HG02678 (cell line): Measurements from ENCODE around the gene PABPC4L.
"Not testable (repeated sequence)": the region's sequence is repeated elsewhere in the genome, so short reads cannot be mapped to it uniquely, and the experiment has no call there.

Experiments
- ATAC-seq: cut with Tn5 transposase; IDR thresholded peaks from one replicate; pipeline ENCODE4 v1.9.1; 2021; ENCODE audit warnings: mild to moderate bottlenecking, moderate library complexity; ENCODE audit not compliant: unreplicated experiment

Gene PABPC4L

DNA sequence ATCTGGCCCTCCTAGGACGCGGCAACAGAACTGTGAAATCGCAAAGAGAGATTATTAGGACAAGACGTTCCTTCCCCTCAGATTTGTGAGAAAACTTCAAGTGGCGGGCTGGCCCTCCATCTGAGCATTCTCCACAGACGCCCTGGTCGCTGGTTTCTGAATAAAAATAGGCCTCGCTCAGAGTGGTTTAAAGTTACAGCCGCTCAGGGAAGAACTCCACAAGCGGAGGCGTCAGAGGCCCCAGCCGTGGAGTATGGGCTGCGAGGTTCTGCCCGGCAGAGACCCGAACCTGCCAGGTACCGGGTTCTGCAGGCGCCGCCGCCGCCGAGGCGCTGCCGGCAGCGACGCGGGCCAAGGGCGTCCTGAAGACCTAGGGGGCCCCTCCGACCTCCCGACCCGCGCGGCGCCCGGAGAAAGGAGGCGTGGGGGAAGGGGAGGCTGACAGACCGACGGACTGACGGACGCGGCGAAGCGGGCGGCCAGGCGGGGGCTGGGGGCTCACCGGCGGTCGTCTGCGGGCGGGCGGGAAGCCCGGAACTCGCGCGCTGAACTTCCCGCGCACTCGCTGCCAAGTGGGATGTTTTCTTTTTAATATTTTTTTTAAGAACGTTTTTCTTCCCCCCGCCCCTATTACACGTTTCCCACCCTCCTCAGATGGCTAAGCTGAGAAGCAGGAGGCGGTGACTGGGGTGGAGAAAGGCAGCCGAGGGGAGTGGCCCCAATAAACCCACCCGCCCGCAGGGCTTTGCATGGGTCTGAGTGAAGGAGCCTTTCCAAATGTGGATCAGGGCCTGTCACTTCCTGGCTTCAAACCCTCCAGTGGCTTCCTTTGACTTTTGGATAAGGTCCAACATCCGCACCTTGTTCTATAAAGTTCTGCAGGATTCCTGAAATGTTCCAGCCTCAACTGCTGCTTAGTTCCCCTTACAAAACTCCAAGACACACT is at the start of gene PABPC4L:
Gene PABPC4L, minus strand, starts transcription at position 574 of the 946 bp plus-strand sequence. CDS start 770 bp downstream, outside the sequence.
- ATAC-seq, result no peak

DNA sequence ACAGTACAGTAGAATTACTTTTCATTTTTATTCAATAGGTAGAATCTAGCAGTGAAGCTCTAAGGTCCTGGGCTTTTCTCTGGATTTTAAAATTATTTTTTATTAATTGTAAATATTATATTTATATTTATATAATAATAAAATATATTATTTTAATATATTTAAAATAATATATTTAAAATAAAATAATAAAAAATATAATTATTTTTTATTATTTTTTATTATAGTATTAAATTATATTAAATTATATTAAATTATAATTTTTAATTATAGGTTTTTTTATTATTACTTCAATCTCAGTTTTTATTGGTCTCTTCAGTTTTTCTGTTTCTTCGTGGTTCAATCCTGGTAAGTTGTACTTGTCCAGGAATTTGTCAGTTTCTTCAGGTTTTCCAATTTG is 49.7 kb upstream of the PABPC4L start:
- ATAC-seq, result no peak

DNA sequence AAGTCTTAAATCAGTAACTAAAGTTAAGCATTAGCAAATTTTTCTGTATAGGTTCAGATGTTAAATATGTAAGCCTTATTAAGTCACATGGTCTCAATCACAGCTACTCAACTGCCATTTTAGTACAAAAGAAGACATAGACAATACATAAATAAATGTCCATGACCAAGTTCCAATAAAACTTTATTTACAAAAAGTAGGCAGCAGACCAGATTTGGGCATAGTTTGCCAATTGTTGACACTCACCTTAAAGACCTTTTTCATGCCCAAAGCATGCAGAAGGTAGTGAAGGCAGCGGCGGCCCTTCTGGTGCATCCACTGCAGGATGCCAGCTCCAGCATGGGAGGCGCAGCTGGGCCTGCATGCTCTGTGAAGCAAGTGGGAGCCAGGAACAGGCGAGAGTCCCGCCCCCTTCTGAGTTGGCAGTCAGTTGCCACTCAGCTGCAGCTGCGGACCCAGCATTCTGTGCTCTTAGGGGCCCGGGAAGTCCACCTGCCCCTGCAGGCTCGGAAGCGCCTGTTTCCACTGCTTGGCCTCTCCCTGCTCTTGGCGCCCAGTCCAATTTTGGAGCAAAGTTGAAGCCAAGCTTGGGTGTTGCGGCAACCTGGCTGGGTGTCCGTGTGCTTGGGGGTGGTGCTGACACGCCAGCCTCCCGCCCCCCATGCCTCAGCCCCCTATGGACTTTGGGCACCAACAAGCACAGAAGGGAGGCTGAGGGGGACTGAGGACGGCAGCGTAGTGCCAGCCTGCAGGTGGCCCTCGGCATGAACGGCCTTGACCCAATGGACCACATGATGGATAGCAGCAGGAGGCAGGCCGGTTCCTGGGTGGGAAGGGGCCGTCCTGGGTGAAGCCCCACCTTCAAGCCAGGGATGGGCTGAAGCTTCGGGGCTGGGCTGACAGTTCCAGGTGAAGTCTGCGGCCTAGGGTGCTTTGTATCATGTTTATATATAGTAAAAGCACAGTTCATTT is 42.4 kb upstream of the PABPC4L start:
- no peak for ATAC-seq

DNA sequence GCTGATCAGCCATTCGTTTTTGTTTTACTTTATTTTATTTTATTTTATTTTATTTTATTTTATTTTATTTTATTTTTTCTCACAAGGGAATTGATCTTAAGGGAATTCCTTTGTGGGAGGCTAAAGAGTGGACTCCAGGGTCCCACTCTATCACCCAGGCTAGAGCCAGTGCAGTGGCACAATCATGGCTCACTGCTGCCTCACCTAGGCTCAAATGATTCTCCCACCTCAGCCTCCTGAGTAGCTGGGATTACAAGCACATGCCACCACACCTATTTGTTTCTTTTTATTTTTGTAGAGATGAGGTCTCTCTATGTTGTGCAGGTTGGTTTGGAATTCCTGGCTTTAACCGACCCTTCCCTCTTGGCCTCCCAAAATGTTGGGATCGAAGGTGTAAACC is 17.5 kb upstream of the PABPC4L start:
- no peak for ATAC-seq

DNA sequence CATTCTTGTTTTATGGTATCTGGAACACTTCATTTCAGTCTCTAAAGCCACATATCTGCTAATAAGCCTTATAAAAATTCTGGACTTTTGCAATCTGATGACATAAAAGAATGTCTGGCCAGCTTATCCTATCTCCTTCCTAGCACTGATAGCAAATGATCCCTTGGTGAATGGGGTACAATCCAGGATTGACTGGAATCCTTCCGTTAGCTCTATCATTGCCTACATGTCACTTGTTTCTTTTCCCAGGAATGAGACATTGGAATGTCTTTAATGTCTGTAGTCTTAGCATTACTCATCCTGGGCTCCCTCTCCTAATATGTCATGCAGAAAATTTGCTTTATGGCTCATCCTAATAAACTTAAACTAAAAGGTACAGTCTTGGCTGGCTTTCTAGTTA is 14.8 kb upstream of the PABPC4L start:
- no peak for ATAC-seq

DNA sequence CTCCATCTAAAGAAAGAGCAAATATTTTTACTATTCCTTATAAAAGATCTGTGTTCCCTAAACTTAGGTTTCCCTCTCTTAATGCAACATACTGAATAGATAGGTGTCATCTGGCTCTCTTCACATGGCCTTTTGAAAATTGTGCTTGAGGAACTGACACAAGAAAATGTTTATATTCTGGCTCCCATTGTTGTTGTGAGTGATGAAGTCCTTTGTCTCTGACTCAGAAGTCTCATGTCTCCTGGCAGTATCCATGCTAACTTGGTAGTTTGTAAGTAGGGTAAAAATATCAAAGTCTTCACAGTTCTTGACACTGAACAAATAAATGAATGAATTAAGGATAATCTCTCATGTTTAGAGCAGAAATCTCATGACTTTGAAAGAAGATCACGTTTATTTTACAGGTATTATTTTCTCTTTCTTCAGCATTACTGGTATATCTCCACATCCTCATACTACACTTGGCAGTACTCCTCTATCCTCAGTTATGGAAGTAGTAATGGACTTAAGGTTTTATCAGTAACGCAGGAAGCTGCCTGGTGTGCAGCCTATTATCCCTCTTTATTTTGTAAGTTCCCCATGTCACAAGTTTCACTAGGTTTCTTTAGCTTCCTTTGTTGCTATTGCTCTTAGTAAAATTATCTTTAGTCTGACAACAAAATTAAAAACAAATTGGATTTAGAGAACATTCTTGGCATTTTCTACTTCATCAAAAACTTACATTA is 14.2 kb upstream of the PABPC4L start:
- ATAC-seq, result no peak

DNA sequence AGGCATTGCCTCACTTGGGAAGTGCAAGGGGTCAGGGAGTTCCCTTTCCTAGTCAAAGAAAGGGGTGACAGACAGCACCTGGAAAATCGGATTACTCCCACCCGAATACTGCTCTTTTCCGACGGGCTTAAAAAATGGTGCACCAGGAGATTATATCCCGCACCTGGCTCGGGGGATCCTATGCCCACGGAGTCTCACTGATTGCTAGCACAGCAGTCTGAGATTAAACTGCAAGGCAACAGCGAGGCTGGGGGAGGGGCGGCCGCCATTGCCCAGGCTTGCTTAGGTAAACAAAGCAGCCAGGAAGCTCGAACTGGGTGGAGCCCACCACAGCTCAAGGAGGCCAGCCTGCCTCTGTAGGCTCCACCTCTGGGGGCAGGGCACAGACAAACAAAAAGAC is 6.4 kb upstream of the PABPC4L start:
- ATAC-seq, result not testable (repeated sequence)

DNA sequence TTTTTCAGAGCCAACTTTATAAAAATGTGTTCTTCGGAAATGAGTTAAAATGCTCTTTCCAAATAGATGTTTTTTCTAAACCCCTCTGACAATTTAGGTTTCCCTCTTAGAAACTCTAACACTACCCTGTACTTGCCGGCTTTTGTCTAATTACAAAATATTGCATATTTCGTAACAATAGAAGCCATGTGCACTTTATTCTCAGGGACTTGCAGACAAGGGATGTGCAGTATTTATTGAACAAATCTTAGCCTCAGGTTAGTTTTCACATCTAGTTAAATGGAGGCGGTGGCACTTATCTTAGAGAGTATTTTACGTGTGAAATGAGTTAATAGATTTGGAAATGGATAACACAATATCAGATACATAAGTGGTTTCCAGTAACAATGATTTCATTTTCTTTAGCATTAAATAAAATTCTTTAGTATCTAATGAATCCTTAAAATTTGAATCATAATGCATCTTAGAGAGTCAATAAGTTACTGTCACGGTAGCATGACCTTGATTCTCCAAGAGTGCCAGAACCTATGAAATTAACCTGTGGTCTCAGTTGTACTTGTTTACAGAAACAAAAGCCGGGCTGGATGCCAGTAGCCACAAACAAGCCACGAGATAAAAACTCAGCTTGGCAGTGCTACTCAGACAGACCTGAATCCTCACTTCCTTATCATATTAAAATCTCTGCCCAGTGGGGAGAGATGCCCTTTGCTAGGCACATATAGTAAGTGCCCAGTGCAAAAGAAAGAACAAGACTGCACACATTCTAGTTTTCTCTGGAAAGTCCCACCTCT is 772 bp upstream of the PABPC4L start:
- no peak for ATAC-seq

DNA sequence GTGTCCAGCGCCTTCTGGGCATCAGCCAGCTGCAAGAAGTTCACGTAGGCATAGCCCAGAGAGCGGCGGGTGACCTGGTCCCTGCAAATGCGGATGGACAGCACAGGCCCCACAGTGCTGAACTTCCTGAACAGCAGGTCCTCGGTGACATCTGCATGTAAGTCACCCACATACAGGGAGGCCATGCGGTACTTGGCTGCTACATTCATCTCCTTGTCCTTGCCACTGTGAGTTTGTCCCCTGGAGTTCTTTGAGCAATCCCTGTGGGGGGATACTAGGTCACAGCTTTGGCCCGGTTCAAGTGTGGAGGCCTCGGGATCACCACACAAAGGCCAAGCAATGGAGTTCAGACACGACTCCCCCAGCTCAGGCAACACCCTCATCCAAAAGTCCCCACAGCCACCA is 776 bp downstream of the PABPC4L start:
- ATAC-seq, result no peak

DNA sequence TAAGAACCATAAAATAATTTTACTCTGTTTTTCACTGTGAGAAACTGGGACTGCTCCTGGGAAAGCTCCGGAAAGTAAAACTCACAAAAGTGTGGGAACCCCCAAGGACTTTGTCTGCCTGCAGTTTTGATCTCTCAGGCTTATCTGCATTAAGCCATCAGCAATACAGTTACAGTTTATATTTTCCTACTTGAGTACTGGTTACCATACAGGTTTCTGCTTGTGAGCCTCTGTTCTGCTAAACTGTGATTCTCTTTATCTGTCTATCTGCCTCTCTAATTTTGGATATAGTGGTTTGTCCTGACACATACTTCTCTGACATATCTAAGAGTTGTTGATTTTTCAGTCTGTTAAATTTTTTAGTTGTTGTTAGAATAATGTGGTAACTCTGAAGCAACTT is 11.6 kb downstream of the PABPC4L start:
- no peak for ATAC-seq

DNA sequence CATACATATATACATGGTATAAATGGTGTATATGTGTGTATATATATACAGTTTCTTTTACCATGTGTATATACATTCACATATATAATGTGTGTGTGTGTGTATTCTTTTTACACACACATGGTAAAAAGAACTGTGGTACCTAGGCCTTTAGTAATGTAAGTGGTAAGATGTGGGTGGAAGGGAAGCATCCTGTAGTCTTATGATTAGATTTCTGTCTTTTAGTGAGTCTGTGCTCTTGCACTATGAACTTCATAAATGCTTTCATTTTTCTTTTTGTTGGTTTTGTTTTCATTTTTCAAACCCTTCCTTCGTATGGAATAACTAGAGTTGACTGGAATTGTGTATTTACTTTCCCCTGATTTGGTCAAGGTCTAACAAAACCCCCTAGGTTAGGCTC is 12.1 kb downstream of the PABPC4L start:
- no peak for ATAC-seq

DNA sequence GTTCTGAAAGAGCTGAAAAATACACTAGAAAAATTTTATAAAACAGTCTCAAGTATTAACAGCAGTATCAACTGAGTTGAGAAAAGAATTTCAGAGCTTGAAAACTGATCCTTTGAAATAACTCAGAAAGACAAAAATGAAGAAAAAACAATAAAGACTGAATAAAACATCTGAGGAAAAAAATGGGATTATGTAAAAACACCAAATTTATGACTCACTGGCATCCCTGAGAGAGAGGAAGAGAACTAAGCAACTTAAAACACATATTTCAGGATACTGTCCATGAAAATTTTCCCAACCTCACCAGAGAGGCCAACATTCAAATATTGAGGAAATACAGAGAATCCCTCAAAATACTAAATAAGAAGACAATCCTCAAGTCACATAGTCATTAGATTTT is 22.9 kb downstream of the PABPC4L start:
- no peak for ATAC-seq

DNA sequence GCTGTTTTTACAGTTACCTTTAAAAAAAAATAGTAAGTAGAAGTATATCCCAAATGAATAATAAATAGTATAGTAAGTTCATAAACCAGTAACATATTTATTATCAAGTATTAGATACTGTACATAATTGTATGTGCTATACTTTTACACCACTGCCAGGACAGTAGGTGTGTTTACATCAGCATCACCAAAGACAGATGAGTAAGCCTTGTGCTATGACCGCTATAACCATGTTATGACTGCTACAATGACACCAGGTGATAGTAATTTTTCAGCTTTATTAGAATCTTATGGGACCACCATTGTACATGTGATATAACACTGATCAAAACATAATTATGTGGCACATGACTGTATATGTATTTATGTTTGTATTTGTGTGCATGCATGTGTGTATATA is 27.3 kb downstream of the PABPC4L start:
- no peak for ATAC-seq

DNA sequence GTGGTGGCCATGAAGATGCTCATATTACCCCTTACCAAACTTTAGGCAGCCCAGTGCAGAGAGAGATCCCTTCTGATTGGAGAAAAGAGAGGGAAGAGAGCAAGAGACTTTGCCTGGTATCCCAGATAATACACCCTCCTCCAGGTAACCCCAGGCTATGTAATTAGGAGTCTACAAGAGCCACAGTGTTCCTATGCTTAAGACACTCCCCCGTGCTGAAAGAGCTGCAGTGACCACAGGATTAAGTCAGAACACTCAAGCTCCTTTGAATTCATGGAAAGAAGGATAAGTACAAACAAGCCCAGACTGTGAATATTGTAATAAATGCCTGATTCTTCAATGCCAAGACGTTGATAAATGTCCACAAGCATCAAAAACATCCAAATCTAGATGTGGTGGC is 41.4 kb downstream of the PABPC4L start:
- ATAC-seq, result no peak

DNA sequence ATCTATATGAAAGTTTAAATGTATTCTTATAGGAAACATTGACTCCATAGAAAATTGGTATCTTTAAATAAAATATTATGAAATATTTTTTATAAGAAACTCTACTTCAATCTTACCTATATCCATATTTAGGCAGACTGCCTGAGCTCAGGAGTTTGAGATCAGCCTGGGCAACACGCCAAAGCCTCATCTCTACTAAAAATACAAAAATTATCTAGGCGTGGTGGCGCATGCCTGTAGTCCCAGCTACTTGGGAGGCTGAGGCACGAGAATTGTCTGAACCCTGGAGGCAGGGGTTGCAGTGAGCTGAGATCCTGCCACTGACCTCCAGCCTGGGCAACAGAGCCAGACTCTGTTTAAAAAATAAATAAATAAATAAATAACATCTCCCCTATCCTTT is 47.5 kb downstream of the PABPC4L start:
- no peak for ATAC-seq

DNA sequence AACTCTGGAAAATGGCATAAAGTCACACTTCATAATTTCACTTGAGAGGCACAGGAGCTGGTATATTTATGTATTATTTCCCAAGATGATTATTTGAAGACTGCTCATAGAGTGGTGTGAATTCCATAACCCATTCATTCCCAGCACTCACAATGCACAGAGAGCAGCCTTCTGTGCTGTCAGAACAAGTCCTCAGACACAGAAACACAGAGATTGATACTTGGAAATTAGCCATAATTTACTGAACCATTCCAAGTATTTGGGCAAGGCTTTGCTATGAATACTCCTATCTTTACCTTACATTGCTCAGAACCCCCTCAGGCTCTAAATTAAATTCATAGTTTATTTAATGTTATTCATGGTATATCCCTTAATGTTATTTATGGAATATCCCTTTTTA is 53.6 kb downstream of the PABPC4L start:
- no peak for ATAC-seq
